Right ventricle myocardium inferior (tissue), 1 donor: ENCODE data around the gene GPR17. TPM values are rescaled to one million over a fixed set of nuclear protein-coding genes. Genes with fewer than 3 reads are reported as not detected.

Experiments used
- ATAC-seq: fragments of 200-7000 bp; cut with Tn5 transposase; one replicate; pipeline ENCODE4 v1.9.1; 2020; ENCODE audit warnings: mild to moderate bottlenecking, moderate library complexity
- DNase-seq: peaks from one replicate; pipeline ENCODE4 v3.0.0; 2021; ENCODE audit errors: missing footprints
- intact Hi-C: fragments of 100-400 bp; cut with DNase I; formaldehyde crosslinking; loops from one replicate; pipeline ENCODE4 v1.11.0; 2022
- total RNA-seq: library from RNA; stranded (reverse); fragmentation: NEBNext Ultra II Directional; extraction: Animal tissue kit (Norgen Biotek cat#: 25700); gene quantifications from one replicate; pipeline ENCODE4 v1.2.1, GENCODE V29; 2021
- donor health status: DM: no; HTN: yes; CAD: no; lungs with severe emphysema.

GPR17 gene
- total RNA-seq, 1 donor from 2014 or later = 0.16 TPM

GRCh38 chr2:127661072-127661649 is 15.2 kb downstream of the GPR17 start:
- no peak for ATAC-seq

GRCh38 chr2:127661949-127662510 is 16.1 kb downstream of the GPR17 start:
- intact Hi-C loops = no loop called here
- DNase-seq = peak; percentile 69
- ATAC-seq = peak; percentile 32

More at GRCh38 chr2:127661072-127661649, 15.2 kb downstream of the GPR17 start:
- DNase-seq = peak; percentile 59
- intact Hi-C loops = no loop called here

- ATAC-seq (peak; percentile 27), DNase-seq (no peak)
- intact Hi-C loops = no loop called here
These were observed 17.1 kb downstream of the GPR17 start for GRCh38 chr2:127662937-127663565.

GRCh38 chr2:127663566-127664064 is 17.7 kb downstream of the GPR17 start:
- intact Hi-C loops = no loop called here
- DNase-seq = no peak
- no peak for ATAC-seq

- intact Hi-C loops = no loop called here
- ATAC-seq = peak; percentile 9
- no peak for DNase-seq
These were observed 18.3 kb downstream of the GPR17 start for GRCh38 chr2:127664065-127664894.

- ATAC-seq (no peak), DNase-seq (no peak)
- intact Hi-C loops = no loop called here
These were observed 18.9 kb downstream of the GPR17 start for GRCh38 chr2:127664895-127665225.

GRCh38 chr2:127665267-127665893 is 19.4 kb downstream of the GPR17 start:
- DNase-seq (no peak), ATAC-seq (no peak)
- intact Hi-C loops = no loop called here

- intact Hi-C loops = no loop called here
- ATAC-seq (no peak), DNase-seq (no peak)
These were observed 23.1 kb downstream of the GPR17 start for GRCh38 chr2:127669056-127669455.

- intact Hi-C loops = loop anchor here (5.0 to 10.0 kb wide), 2 partner anchors 33 to 146 kb away; partner anchors contain the start of gene IWS1
These were observed 24.4 kb downstream of the GPR17 start for GRCh38 chr2:127670055-127670956.

GRCh38 chr2:127670957-127671290 is 25.0 kb downstream of the GPR17 start:
- ATAC-seq (no peak), DNase-seq (no peak)
- intact Hi-C loops = loop anchor here (5.0 to 10.0 kb wide), 2 partner anchors 34 to 146 kb away; partner anchors contain the start of gene IWS1

More at GRCh38 chr2:127670055-127670956, 24.4 kb downstream of the GPR17 start:
- ATAC-seq (no peak), DNase-seq (no peak)

GRCh38 chr2:127671557-127672302 is 25.8 kb downstream of the GPR17 start:
- ATAC-seq (no peak), DNase-seq (no peak)
- intact Hi-C loops = loop anchor here (5.0 to 10.0 kb wide), 2 partner anchors 34 to 147 kb away; partner anchors contain the start of gene IWS1

GRCh38 chr2:127672341-127673224 is 26.6 kb downstream of the GPR17 start:
- ATAC-seq = peak; percentile 30
- DNase-seq = no peak
- intact Hi-C loops = loop anchor here (5.0 to 10.0 kb wide), 2 partner anchors 35 to 148 kb away; partner anchors contain the start of gene IWS1

- no peak for ATAC-seq
- no peak for DNase-seq
- intact Hi-C loops = loop anchor here (2.0 to 10.0 kb wide), 3 partner anchors 15 to 149 kb away; partner anchors contain the start of gene IWS1
These were observed 27.5 kb downstream of the GPR17 start for GRCh38 chr2:127673291-127674069.

GRCh38 chr2:127674241-127675209 is 28.6 kb downstream of the GPR17 start:
- ATAC-seq (peak; percentile 37), DNase-seq (peak; percentile 65)
- intact Hi-C loops = loop anchor here (2.0 to 10.0 kb wide), 3 partner anchors 16 to 150 kb away; partner anchors contain the start of gene IWS1
